GM18499 (cell line): Measurements from ENCODE around the gene LIPA.
"Not testable (repeated sequence)": the region's sequence is repeated elsewhere in the genome, so short reads cannot be mapped to it uniquely, and the experiment has no call there.

ENCODE experiments used
- ATAC-seq: cut with Tn5 transposase; IDR thresholded peaks from one replicate; pipeline ENCODE4 v1.9.1; 2021; ENCODE audit warnings: moderate number of reproducible peaks; ENCODE audit not compliant: insufficient read depth, unreplicated experiment

LIPA gene

GRCh38 chr10:89213191-89213808 lies 38.3 kb downstream of the LIPA start:
- no peak for ATAC-seq

GRCh38 chr10:89210794-89211425 lies 40.7 kb downstream of the LIPA start:
- ATAC-seq: no peak

- ATAC-seq: no peak
These were observed 41.9 kb downstream of the LIPA start for GRCh38 chr10:89209718-89210117.

GRCh38 chr10:89207801-89208551 lies 43.6 kb downstream of the LIPA start:
- ATAC-seq: no peak

GRCh38 chr10:89207181-89207800 lies 44.3 kb downstream of the LIPA start, which contains the start of gene CH25H:
Gene CH25H (minus strand): TSS chr10:89207317. CDS start chr10:89207292, 25 bp downstream.
- no peak for ATAC-seq

GRCh38 chr10:89206402-89207180 lies 45.0 kb downstream of the LIPA start:
- ATAC-seq: no peak

GRCh38 chr10:89204621-89205185 lies 46.9 kb downstream of the LIPA start:
- ATAC-seq: no peak

- no peak for ATAC-seq
These were observed 48.3 kb downstream of the LIPA start for GRCh38 chr10:89203237-89203636.

GRCh38 chr10:89202033-89202425 lies 49.5 kb downstream of the LIPA start:
- ATAC-seq: no peak

GRCh38 chr10:89201345-89202032 lies 50.1 kb downstream of the LIPA start:
- no peak for ATAC-seq

GRCh38 chr10:89197473-89197872 lies 54.1 kb downstream of the LIPA start:
- no peak for ATAC-seq

GRCh38 chr10:89191301-89191700 lies 60.3 kb downstream of the LIPA start:
- ATAC-seq: not testable (repeated sequence)

GRCh38 chr10:89189211-89189734 lies 62.3 kb downstream of the LIPA start:
- ATAC-seq: no peak

- no peak for ATAC-seq
These were observed 65.9 kb downstream of the LIPA start for GRCh38 chr10:89185658-89186057.

- ATAC-seq: no peak
These were observed 66.9 kb downstream of the LIPA start for GRCh38 chr10:89184638-89185037.

GRCh38 chr10:89183571-89183970 lies 68.0 kb downstream of the LIPA start:
- ATAC-seq: no peak

- no peak for ATAC-seq
These were observed 68.7 kb downstream of the LIPA start for GRCh38 chr10:89182894-89183293.

- ATAC-seq: no peak
These were observed 75.8 kb downstream of the LIPA start for GRCh38 chr10:89175816-89176215.

- ATAC-seq: no peak
These were observed 78.5 kb downstream of the LIPA start for GRCh38 chr10:89173075-89173474.
